ENCODE measurements around the gene DCHS2.
A peak's percentile ranks its signal among the peaks of the same experiment; 100 is the strongest.

DCHS2 gene

GRCh38 chr4:154354883-154355282, 136.7 kb downstream of the DCHS2 start:
- Histone ChIP-seq H2BK120ac (ENCODE audit: insufficient read depth, low read length, poor library complexity) (no peak overlapping the region), H3K9me3 (ENCODE audit: insufficient read depth, low read depth, low read length) (no peaks in the 10 kb centered on the region), H4K8ac (ENCODE audit: low read depth, low read length) (no peak overlapping the region), H3K14ac (ENCODE audit: low read length) (no peak overlapping the region), H2AK5ac (ENCODE audit: low read length) (no peak overlapping the region), H3K27ac (ENCODE audit: low read depth, low read length) (no peak overlapping the region), H3K36me3 (ENCODE audit: control insufficient read depth in 1 of 2, insufficient read depth in 2 of 2, low read length in 2 of 2) (no peaks in the 10 kb centered on the region), H3K23ac (ENCODE audit: low read length) (no peak overlapping the region), H4K12ac (ENCODE audit: low read depth, low read length) (no peak overlapping the region), H3K27me3 (ENCODE audit: insufficient read depth, low read length) (no peaks in the 10 kb centered on the region), H2BK5ac (ENCODE audit: low read depth, low read length, poor library complexity) (no peak overlapping the region), H3K79me2 (ENCODE audit: control insufficient read depth, insufficient read depth, low read length, poor library complexity) (no peaks in the 10 kb centered on the region), H3K79me1 (ENCODE audit: low read length) (no peaks in the 10 kb centered on the region), H3K9ac (ENCODE audit: low read length) (no peak overlapping the region), H3K4me1 (ENCODE audit: control insufficient read depth in 1 of 2, insufficient read depth in 2 of 2, low read length in 2 of 2) (no peaks in the 10 kb centered on the region), H3K4me2 (ENCODE audit: low read length) (no peak overlapping the region), H3K18ac (ENCODE audit: low read length) (no peak overlapping the region), H2BK12ac (ENCODE audit: low read length) (no peak overlapping the region), H4K91ac (ENCODE audit: low read depth, low read length) (no peak overlapping the region), H3K4me3 (ENCODE audit: low read depth, low read length) (no peak overlapping the region), H2AFZ (ENCODE audit: insufficient read depth, low read length, poor library complexity) (no peak overlapping the region), H3K4ac (ENCODE audit: low read depth, low read length) (no peak overlapping the region)
- no peak for DNase-seq

- H4K8ac ChIP-seq (ENCODE audit: low read depth, low read length), result no peak overlapping the region
- H3K4me3 ChIP-seq (ENCODE audit: low read depth, low read length), result no peak overlapping the region
- H3K4me2 ChIP-seq (ENCODE audit: low read length), result no peak overlapping the region
- H3K36me3 ChIP-seq (ENCODE audit: control insufficient read depth in 1 of 2, insufficient read depth in 2 of 2, low read length in 2 of 2), result no peaks in the 10 kb centered on the region
- no peak overlapping the region for H4K91ac ChIP-seq (ENCODE audit: low read depth, low read length)
- DNase-seq, result peak in 1 of 2 donors; percentile 41
- no peaks in the 10 kb centered on the region for H3K27me3 ChIP-seq (ENCODE audit: insufficient read depth, low read length)
- H3K4me1 ChIP-seq (ENCODE audit: control insufficient read depth in 1 of 2, insufficient read depth in 2 of 2, low read length in 2 of 2), result no peaks in the 10 kb centered on the region
- H3K18ac ChIP-seq (ENCODE audit: low read length), result no peak overlapping the region
- no peaks in the 10 kb centered on the region for H3K79me2 ChIP-seq (ENCODE audit: control insufficient read depth, insufficient read depth, low read length, poor library complexity)
- no peak overlapping the region for H2BK5ac ChIP-seq (ENCODE audit: low read depth, low read length, poor library complexity)
- H2BK12ac ChIP-seq (ENCODE audit: low read length), result no peak overlapping the region
- H4K12ac ChIP-seq (ENCODE audit: low read depth, low read length), result no peak overlapping the region
- no peak overlapping the region for H2AFZ ChIP-seq (ENCODE audit: insufficient read depth, low read length, poor library complexity)
- no peaks in the 10 kb centered on the region for H3K9me3 ChIP-seq (ENCODE audit: insufficient read depth, low read depth, low read length)
- WGBS (ENCODE audit: extremely low coverage, insufficient coverage, insufficient read length), result no CpG with 5 or more reads among the region's 2 CpGs
- H2AK5ac ChIP-seq (ENCODE audit: low read length), result no peak overlapping the region
- H3K23ac ChIP-seq (ENCODE audit: low read length), result no peak overlapping the region
- no peak overlapping the region for H2BK120ac ChIP-seq (ENCODE audit: insufficient read depth, low read length, poor library complexity)
- H3K9ac ChIP-seq (ENCODE audit: low read length), result no peak overlapping the region
- no peak overlapping the region for H3K4ac ChIP-seq (ENCODE audit: low read depth, low read length)
- H3K79me1 ChIP-seq (ENCODE audit: low read length), result no peaks in the 10 kb centered on the region
- no peak overlapping the region for H3K14ac ChIP-seq (ENCODE audit: low read length)
- no peak overlapping the region for H3K27ac ChIP-seq (ENCODE audit: low read depth, low read length)
Observed at GRCh38 chr4:154349829-154350228, 141.8 kb downstream of the DCHS2 start.

- no CpG with 5 or more reads among the region's 3 CpGs for WGBS (ENCODE audit: extremely low coverage, insufficient coverage, insufficient read length)
Observed at GRCh38 chr4:154348657-154349056, 142.9 kb downstream of the DCHS2 start.

GRCh38 chr4:154345359-154345758, 146.2 kb downstream of the DCHS2 start:
- H2AK5ac ChIP-seq (ENCODE audit: low read length), result no peak overlapping the region
- H3K79me1 ChIP-seq (ENCODE audit: low read length), result no peaks in the 10 kb centered on the region
- no peak overlapping the region for H4K8ac ChIP-seq (ENCODE audit: low read depth, low read length)
- DNase-seq, result no peak
- no peaks in the 10 kb centered on the region for H3K27me3 ChIP-seq (ENCODE audit: insufficient read depth, low read length)
- no peak overlapping the region for H3K27ac ChIP-seq (ENCODE audit: low read depth, low read length)
- no peak overlapping the region for H3K23ac ChIP-seq (ENCODE audit: low read length)
- H3K18ac ChIP-seq (ENCODE audit: low read length), result no peak overlapping the region
- no peak overlapping the region for H4K91ac ChIP-seq (ENCODE audit: low read depth, low read length)
- H3K79me2 ChIP-seq (ENCODE audit: control insufficient read depth, insufficient read depth, low read length, poor library complexity), result no peaks in the 10 kb centered on the region
- no peak overlapping the region for H2BK12ac ChIP-seq (ENCODE audit: low read length)
- H3K4me2 ChIP-seq (ENCODE audit: low read length), result no peak overlapping the region
- no peak overlapping the region for H3K9ac ChIP-seq (ENCODE audit: low read length)
- no peaks in the 10 kb centered on the region for H3K9me3 ChIP-seq (ENCODE audit: insufficient read depth, low read depth, low read length)
- no peak overlapping the region for H2AFZ ChIP-seq (ENCODE audit: insufficient read depth, low read length, poor library complexity)
- no CpG with 5 or more reads among the region's 1 CpG for WGBS (ENCODE audit: extremely low coverage, insufficient coverage, insufficient read length)
- H4K12ac ChIP-seq (ENCODE audit: low read depth, low read length), result no peak overlapping the region
- no peak overlapping the region for H3K4ac ChIP-seq (ENCODE audit: low read depth, low read length)
- H2BK120ac ChIP-seq (ENCODE audit: insufficient read depth, low read length, poor library complexity), result no peak overlapping the region
- no peak overlapping the region for H3K4me3 ChIP-seq (ENCODE audit: low read depth, low read length)
- no peaks in the 10 kb centered on the region for H3K4me1 ChIP-seq (ENCODE audit: control insufficient read depth in 1 of 2, insufficient read depth in 2 of 2, low read length in 2 of 2)
- no peak overlapping the region for H3K14ac ChIP-seq (ENCODE audit: low read length)
- H3K36me3 ChIP-seq (ENCODE audit: control insufficient read depth in 1 of 2, insufficient read depth in 2 of 2, low read length in 2 of 2), result no peaks in the 10 kb centered on the region
- no peak overlapping the region for H2BK5ac ChIP-seq (ENCODE audit: low read depth, low read length, poor library complexity)

More at GRCh38 chr4:154348657-154349056, 142.9 kb downstream of the DCHS2 start:
- Histone ChIP-seq H4K12ac (ENCODE audit: low read depth, low read length) (no peak overlapping the region), H2AK5ac (ENCODE audit: low read length) (no peak overlapping the region), H2BK120ac (ENCODE audit: insufficient read depth, low read length, poor library complexity) (no peak overlapping the region), H3K23ac (ENCODE audit: low read length) (no peak overlapping the region), H2AFZ (ENCODE audit: insufficient read depth, low read length, poor library complexity) (no peak overlapping the region), H4K8ac (ENCODE audit: low read depth, low read length) (no peak overlapping the region), H3K9ac (ENCODE audit: low read length) (no peak overlapping the region), H3K27me3 (ENCODE audit: insufficient read depth, low read length) (no peaks in the 10 kb centered on the region), H3K27ac (ENCODE audit: low read depth, low read length) (no peak overlapping the region), H3K4me3 (ENCODE audit: low read depth, low read length) (no peak overlapping the region), H2BK5ac (ENCODE audit: low read depth, low read length, poor library complexity) (no peak overlapping the region), H3K4ac (ENCODE audit: low read depth, low read length) (no peak overlapping the region), H3K9me3 (ENCODE audit: insufficient read depth, low read depth, low read length) (no peaks in the 10 kb centered on the region), H3K36me3 (ENCODE audit: control insufficient read depth in 1 of 2, insufficient read depth in 2 of 2, low read length in 2 of 2) (no peaks in the 10 kb centered on the region), H3K79me2 (ENCODE audit: control insufficient read depth, insufficient read depth, low read length, poor library complexity) (no peaks in the 10 kb centered on the region), H4K91ac (ENCODE audit: low read depth, low read length) (no peak overlapping the region), H3K79me1 (ENCODE audit: low read length) (no peaks in the 10 kb centered on the region), H3K18ac (ENCODE audit: low read length) (no peak overlapping the region), H2BK12ac (ENCODE audit: low read length) (no peak overlapping the region), H3K4me1 (ENCODE audit: control insufficient read depth in 1 of 2, insufficient read depth in 2 of 2, low read length in 2 of 2) (no peaks in the 10 kb centered on the region), H3K4me2 (ENCODE audit: low read length) (no peak overlapping the region), H3K14ac (ENCODE audit: low read length) (no peak overlapping the region)
- DNase-seq, result no peak
